ENCODE measurements around the gene GMPS. TPM values are rescaled to one million over a fixed set of nuclear protein-coding genes. Genes with fewer than 3 reads are reported as not detected.
A peak's percentile ranks its signal among the peaks of the same experiment; 100 is the strongest.

GMPS gene
- total and polyA plus RNA-seq, 2 of the 13 experiments (the other 11 are each of a cell fraction or from before 2014, with no cell fraction given): 29.6 to 85.5 TPM

DNA sequence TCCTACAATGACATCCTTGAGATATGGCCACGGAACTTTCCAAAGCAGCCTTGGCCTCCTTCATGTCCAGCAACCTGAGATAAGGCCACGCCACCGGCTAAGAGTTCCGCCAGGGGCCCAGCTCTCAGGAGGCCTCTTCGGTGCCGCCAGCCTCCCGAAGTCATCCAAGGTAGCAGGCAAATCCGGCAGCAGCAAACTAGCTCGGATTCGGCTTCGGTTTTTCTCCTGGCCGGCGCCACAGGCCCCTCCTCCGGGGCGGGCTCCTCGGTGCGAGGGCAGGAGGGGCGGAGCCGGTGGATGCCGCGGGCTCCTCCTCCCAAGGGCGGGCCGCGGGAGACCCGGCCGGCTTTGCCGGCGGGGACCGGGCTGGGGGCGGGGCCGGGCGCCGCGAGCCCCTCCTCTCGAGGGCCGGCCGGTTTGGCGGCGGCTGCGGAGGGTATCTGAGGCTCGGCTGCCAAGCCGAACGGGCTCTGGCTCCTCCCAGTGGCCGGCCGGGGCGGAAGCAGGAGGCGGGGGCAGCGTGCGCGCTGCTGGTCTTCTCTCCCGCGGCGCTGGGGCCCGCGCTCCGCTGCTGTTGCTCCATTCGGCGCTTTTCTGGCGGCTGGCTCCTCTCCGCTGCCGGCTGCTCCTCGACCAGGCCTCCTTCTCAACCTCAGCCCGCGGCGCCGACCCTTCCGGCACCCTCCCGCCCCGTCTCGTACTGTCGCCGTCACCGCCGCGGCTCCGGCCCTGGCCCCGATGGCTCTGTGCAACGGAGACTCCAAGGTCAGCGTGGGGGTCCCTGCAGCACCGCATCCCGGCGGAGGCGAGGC is at the start of gene GMPS (continued):
- TF ChIP-seq, protein P1, sequence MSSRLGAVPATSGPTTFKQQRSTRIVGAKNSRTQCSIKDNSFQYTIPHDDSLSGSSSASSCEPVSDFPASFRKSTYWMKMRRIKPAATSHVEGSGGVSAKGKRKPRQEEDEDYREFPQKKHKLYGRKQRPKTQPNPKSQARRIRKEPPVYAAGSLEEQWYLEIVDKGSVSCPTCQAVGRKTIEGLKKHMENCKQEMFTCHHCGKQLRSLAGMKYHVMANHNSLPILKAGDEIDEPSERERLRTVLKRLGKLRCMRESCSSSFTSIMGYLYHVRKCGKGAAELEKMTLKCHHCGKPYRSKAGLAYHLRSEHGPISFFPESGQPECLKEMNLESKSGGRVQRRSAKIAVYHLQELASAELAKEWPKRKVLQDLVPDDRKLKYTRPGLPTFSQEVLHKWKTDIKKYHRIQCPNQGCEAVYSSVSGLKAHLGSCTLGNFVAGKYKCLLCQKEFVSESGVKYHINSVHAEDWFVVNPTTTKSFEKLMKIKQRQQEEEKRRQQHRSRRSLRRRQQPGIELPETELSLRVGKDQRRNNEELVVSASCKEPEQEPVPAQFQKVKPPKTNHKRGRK (CRISPR knock-in tag; IDR thresholded peaks at IDR 0.05): no peak
- TF ChIP-seq RARG (CRISPR knock-in tag; IDR thresholded peaks at IDR 0.05; ENCODE audit: low read depth) (no peak), SRSF9 (IDR thresholded peaks at IDR 0.05; ENCODE audit: borderline replicate concordance, insufficient read depth, low read depth, low read length, poor library complexity, severe bottlenecking) (no peak), ZNF136 (CRISPR knock-in tag; IDR thresholded peaks at IDR 0.05; ENCODE audit: low read depth) (no peak), ZNF256 (CRISPR knock-in tag; conservative IDR thresholded peaks at IDR 0.05) (no peak), FOSL2 (CRISPR knock-in tag; IDR thresholded peaks at IDR 0.05) (no peak; the same call in 1 of the 2 replicates), SRSF1 (optimal IDR thresholded peaks at IDR 0.05; ENCODE audit: low read depth, low read length) (no peak), PHF20 (CRISPR knock-in tag; IDR thresholded peaks at IDR 0.05) (peak; percentile 45; the same call in 1 of the 2 replicates), RXRB (CRISPR knock-in tag; IDR thresholded peaks at IDR 0.05; ENCODE audit: borderline replicate concordance) (no peak; the same call in 1 of the 2 replicates), ARNTL (CRISPR knock-in tag; IDR thresholded peaks at IDR 0.05) (no peak), MEIS1 (CRISPR knock-in tag; IDR thresholded peaks at IDR 0.05; ENCODE audit: borderline replicate concordance) (no peak), MEF2D (CRISPR knock-in tag; IDR thresholded peaks at IDR 0.05) (no peak), ZNF550 (CRISPR knock-in tag; IDR thresholded peaks at IDR 0.05; ENCODE audit: borderline replicate concordance) (0 out of 2 replicates have a peak, but pooled peaks have one; percentile 53), ZNF580 (CRISPR knock-in tag; IDR thresholded peaks at IDR 0.05; ENCODE audit: borderline replicate concordance, low read depth) (peak; percentile 14; the same call in 1 of the 2 replicates), SNAI1 (CRISPR knock-in tag; IDR thresholded peaks at IDR 0.05; ENCODE audit: borderline replicate concordance) (no peak), ZNF510 (CRISPR knock-in tag; IDR thresholded peaks at IDR 0.05; ENCODE audit: low read depth) (no peak; the same call in 1 of the 2 replicates), ZNF234 (CRISPR knock-in tag; conservative IDR thresholded peaks at IDR 0.05) (no peak), BRCA1 (CRISPR knock-in tag; IDR thresholded peaks at IDR 0.05) (no peak), ZNF737 (CRISPR knock-in tag; IDR thresholded peaks at IDR 0.05; ENCODE audit: borderline replicate concordance) (no peak), ZNF543 (CRISPR knock-in tag; IDR thresholded peaks at IDR 0.05) (0 out of 2 replicates have a peak, but pooled peaks have one; percentile 35)
- TF ChIP-seq, protein P2, sequence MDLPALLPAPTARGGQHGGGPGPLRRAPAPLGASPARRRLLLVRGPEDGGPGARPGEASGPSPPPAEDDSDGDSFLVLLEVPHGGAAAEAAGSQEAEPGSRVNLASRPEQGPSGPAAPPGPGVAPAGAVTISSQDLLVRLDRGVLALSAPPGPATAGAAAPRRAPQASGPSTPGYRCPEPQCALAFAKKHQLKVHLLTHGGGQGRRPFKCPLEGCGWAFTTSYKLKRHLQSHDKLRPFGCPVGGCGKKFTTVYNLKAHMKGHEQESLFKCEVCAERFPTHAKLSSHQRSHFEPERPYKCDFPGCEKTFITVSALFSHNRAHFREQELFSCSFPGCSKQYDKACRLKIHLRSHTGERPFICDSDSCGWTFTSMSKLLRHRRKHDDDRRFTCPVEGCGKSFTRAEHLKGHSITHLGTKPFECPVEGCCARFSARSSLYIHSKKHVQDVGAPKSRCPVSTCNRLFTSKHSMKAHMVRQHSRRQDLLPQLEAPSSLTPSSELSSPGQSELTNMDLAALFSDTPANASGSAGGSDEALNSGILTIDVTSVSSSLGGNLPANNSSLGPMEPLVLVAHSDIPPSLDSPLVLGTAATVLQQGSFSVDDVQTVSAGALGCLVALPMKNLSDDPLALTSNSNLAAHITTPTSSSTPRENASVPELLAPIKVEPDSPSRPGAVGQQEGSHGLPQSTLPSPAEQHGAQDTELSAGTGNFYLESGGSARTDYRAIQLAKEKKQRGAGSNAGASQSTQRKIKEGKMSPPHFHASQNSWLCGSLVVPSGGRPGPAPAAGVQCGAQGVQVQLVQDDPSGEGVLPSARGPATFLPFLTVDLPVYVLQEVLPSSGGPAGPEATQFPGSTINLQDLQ (CRISPR knock-in tag; IDR thresholded peaks at IDR 0.05): no peak
- TF ChIP-seq, protein P3, sequence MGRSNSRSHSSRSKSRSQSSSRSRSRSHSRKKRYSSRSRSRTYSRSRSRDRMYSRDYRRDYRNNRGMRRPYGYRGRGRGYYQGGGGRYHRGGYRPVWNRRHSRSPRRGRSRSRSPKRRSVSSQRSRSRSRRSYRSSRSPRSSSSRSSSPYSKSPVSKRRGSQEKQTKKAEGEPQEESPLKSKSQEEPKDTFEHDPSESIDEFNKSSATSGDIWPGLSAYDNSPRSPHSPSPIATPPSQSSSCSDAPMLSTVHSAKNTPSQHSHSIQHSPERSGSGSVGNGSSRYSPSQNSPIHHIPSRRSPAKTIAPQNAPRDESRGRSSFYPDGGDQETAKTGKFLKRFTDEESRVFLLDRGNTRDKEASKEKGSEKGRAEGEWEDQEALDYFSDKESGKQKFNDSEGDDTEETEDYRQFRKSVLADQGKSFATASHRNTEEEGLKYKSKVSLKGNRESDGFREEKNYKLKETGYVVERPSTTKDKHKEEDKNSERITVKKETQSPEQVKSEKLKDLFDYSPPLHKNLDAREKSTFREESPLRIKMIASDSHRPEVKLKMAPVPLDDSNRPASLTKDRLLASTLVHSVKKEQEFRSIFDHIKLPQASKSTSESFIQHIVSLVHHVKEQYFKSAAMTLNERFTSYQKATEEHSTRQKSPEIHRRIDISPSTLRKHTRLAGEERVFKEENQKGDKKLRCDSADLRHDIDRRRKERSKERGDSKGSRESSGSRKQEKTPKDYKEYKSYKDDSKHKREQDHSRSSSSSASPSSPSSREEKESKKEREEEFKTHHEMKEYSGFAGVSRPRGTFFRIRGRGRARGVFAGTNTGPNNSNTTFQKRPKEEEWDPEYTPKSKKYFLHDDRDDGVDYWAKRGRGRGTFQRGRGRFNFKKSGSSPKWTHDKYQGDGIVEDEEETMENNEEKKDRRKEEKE (IDR thresholded peaks at IDR 0.05): no peak
